ENCODE measurements around the gene SBF2.

Gene SBF2

DNA sequence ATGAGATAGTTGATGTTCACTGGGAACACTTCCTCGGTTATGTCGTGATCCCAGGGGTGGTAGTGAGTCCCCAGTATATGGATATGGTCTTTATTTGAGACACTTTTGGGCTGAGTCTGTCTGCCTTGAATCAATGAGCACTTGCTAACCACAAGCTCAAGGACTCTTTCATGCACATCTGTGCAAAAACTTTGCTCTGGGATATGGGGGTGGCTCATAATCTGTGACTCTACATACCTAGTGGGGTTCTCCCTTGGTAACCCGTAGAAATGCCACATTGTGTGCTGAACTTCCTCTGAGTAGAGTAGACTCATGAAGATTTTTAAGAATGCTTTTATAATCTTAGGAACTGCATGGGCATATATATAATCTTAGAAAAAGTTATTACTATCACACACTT is 560.8 kb downstream of the SBF2 start:
- DNase-seq (ENCODE audit: low spot score), result no peak
- in situ Hi-C loops (cut with MboI; ENCODE audit: low sequenced_read_pairs, unreplicated experiment), result no loop called here
- TF ChIP-seq, protein P1, sequence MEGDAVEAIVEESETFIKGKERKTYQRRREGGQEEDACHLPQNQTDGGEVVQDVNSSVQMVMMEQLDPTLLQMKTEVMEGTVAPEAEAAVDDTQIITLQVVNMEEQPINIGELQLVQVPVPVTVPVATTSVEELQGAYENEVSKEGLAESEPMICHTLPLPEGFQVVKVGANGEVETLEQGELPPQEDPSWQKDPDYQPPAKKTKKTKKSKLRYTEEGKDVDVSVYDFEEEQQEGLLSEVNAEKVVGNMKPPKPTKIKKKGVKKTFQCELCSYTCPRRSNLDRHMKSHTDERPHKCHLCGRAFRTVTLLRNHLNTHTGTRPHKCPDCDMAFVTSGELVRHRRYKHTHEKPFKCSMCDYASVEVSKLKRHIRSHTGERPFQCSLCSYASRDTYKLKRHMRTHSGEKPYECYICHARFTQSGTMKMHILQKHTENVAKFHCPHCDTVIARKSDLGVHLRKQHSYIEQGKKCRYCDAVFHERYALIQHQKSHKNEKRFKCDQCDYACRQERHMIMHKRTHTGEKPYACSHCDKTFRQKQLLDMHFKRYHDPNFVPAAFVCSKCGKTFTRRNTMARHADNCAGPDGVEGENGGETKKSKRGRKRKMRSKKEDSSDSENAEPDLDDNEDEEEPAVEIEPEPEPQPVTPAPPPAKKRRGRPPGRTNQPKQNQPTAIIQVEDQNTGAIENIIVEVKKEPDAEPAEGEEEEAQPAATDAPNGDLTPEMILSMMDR (IDR thresholded peaks at IDR 0.05; ENCODE audit: borderline replicate concordance, control extremely low read depth, extremely low read depth, insufficient read depth, missing control alignments), result no peak

DNA sequence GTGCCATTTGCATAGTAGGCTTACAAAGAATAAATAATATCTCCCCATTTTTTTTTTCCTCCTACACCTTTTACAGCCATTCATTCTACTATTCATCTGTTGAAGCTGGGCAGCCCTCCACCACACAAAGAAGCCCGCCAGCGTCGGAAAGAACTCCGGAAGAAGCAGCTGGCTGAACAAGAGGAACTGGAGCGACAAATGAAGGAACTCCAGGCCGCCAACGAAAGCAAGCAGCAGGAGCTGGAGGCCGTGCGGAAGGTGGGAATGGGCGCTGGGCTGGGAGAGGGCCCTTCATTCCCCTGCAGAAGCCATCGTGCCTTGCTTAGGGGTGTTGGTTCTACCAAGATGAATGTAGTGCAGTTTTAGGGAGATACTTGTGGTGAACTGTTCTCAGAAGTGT is 561.6 kb downstream of the SBF2 start:
- in situ Hi-C loops (cut with MboI; ENCODE audit: low sequenced_read_pairs, unreplicated experiment), result no loop called here
- no peak for DNase-seq (ENCODE audit: low spot score)
- TF ChIP-seq, protein P1 (IDR thresholded peaks at IDR 0.05; ENCODE audit: borderline replicate concordance, control extremely low read depth, extremely low read depth, insufficient read depth, missing control alignments), result no peak

DNA sequence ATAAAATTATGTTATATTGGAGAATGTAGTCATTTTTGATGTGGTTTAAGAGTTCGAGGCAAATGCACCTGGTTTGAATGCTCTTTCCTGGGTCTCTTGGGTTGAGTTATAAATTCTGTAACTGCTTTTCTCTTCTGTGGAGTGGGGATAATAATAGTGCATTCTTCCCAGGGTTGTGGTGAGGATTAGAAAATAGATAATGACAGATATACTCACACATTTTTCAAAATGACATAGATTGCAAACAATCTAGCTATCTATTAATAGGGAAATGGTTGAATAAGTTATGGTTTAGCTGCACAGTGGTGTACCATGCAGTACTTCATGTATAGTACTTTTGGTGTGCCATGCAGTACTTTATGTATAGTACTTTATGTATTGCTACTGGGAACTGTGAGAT is 562.8 kb downstream of the SBF2 start:
- in situ Hi-C loops (cut with MboI; ENCODE audit: low sequenced_read_pairs, unreplicated experiment), result no loop called here
- no peak for DNase-seq (ENCODE audit: low spot score)
- TF ChIP-seq, protein P1 (IDR thresholded peaks at IDR 0.05; ENCODE audit: borderline replicate concordance, control extremely low read depth, extremely low read depth, insufficient read depth, missing control alignments), result no peak
